SU-DHL-6 (cell line): ENCODE results near the gene ANGPTL5.

Source experiments
- EZH2phosphoT487 ChIP-seq: fragments of 200-600 bp; sonication (generic), shearing (Covaris generic); conservative IDR thresholded peaks from 2 replicates; pipeline ENCODE4 v1.6.1; 2018; ENCODE audit warnings: mild to moderate bottlenecking, antibody characterized with exemption, low read length, moderate library complexity, mixed read lengths
- TF ChIP-seq, protein P1 (sequence below): fragments of 200-600 bp; sonication (generic); IDR thresholded peaks from one replicate; pipeline ENCODE4 v1.5.1; 2017; ENCODE audit warnings: antibody characterized with exemption, mild to moderate bottlenecking, low read length, moderate library complexity; ENCODE audit not compliant: insufficient read depth, poor library complexity, severe bottlenecking

DNA sequence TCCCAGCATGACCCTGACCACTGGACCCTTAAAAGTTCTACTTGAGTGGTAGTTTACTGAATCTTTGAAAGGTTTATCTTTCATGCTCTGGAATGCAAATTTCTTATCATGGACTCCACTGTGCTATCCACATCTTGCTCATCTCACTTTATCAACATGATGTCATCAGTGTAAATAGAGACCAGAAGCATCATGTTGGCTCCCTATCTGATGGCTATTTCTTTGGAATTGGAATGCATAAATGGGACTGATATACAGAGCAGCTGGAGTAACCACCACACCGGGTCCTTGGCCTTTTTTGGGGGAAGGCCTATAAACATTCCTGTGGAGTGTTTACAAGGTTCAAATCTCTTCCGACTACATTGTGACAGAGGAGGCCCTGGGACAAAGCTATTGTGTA lies 75.6 kb downstream of the ANGPTL5 start:
- TF ChIP-seq, protein P1, sequence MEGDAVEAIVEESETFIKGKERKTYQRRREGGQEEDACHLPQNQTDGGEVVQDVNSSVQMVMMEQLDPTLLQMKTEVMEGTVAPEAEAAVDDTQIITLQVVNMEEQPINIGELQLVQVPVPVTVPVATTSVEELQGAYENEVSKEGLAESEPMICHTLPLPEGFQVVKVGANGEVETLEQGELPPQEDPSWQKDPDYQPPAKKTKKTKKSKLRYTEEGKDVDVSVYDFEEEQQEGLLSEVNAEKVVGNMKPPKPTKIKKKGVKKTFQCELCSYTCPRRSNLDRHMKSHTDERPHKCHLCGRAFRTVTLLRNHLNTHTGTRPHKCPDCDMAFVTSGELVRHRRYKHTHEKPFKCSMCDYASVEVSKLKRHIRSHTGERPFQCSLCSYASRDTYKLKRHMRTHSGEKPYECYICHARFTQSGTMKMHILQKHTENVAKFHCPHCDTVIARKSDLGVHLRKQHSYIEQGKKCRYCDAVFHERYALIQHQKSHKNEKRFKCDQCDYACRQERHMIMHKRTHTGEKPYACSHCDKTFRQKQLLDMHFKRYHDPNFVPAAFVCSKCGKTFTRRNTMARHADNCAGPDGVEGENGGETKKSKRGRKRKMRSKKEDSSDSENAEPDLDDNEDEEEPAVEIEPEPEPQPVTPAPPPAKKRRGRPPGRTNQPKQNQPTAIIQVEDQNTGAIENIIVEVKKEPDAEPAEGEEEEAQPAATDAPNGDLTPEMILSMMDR = no peak
- no peak for TF ChIP-seq EZH2phosphoT487
